ENCODE measurements around the gene UNC5CL.

UNC5CL gene

DNA sequence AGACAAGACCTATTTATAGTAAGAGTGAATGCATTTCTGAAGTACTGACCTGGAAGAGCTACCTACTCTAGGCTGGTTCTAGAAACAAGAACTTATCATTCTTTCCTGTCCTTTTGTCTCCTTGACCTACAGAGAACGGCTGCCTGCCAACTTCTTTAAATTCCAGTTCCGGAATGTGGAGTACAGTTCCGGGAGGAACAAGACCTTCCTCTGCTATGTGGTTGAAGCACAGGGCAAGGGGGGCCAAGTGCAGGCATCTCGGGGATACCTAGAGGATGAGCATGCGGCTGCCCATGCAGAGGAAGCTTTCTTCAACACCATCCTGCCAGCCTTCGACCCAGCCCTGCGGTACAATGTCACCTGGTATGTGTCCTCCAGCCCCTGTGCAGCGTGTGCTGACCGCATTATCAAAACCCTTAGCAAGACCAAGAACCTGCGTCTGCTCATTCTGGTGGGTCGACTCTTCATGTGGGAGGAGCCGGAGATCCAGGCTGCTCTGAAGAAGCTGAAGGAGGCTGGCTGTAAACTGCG lies 22.2 kb upstream of the UNC5CL start:
- DNase-seq: no peak

DNA sequence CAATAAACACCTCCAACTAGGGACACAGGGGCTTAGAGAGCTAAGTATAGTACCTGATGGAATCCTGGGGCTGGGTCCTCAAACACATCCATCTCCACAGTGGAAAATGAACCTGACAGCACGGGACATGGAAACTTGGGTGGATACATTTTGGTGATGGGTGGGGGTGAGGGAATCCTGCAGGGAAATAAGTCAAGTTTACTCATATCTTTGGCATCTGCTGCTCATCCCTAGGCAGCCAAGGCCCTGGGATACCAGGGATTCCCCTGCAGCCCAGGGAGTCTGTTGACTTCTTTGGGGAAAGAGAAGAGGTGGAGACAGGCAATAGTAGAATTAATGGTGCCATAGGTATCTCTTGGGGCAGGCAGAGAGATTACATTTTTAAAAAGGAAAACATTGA lies 20.5 kb upstream of the UNC5CL start:
- no peak for DNase-seq

DNA sequence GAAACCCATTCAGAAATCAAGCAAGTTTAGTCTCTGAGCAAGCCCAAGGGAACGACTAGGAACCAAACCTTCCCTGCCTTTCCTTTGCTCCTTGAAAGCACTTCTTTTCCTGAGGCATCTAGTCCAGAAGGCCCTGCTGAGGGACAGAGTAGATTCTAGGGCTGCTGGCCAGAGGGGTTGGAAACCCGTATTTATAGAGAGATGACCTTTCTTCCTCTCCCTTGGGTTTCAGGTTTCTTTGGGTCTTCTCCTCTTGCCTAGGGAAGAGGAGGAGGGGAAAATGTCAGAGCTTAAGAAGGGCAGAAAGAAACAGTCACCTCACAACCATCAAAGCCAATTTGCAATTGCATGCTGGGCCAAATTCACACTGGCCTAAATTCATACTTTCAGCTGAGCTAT lies 19.8 kb upstream of the UNC5CL start:
- DNase-seq: no peak

DNA sequence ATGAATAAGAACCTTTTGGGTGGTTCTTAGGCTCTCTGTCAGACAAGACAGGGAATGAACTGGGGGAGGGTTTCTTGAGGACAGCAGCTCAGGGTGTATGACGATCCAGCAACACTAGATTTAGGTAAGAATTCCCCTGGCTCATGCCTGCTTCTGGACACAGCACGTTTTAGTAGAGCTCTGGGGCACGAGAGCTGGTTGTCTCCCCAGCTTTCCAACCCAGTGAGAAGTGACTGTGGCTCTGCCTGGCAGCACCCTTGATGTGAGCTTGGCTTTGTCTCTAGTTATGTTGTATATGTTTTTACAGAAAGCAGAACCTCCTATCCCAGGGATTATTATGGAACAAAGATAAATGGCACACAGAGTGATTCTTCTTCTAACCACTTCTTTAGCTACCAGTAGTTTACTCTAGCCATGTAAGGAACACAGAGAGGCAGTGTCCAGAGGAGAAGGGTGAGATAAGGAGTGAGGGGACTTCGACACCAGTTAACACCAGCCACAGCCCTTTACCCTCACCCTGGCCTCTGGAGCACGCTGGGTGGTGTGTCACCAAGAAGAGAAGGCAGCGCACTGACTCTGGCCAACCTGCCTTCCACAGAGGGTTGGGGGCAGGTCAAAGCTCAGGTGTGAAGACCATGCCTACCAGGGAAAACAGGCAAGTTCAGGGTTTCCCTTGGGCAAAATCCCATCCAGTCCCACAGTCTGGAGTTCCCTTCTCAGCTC lies 17.9 kb upstream of the UNC5CL start:
- DNase-seq: no peak

DNA sequence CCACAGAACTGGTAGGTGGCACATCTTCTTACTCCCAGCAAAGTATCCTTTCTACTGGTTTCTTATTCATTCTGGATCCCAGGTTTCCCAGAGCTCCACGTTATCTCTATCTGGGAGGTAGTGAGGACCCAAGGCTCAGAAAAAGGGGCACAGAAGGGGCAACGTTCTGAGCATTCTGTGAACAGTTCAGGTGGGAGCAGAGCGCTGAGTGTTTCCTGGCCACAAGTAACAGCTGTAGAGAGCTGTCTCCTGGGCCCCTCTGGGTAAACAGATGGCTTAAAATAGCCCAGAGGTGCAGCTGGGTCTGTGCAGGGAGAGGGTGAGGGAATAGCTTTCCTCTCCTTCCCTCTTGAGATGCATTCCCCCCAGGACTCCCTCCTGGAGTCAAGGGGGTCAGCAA lies 16.1 kb upstream of the UNC5CL start:
- no peak for DNase-seq

DNA sequence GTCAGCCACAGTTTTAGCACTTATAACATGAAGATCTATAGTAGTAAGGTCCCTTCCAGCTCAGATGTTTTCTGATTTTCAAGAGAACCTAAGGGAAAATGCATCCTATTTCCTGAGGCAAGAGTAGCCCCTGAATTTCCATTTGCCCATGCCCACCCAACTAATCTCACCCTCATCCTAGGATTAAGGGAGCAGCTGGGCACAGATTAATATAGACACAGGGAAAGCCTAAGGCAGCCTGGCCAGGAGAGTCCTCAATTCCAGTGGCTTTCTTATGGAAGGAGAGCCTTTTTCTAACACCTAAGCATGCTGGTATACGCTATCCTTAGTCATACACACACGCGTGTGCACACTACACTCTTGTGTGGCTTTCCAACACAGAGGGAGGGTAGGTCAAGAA lies 15.5 kb upstream of the UNC5CL start:
- DNase-seq: no peak

DNA sequence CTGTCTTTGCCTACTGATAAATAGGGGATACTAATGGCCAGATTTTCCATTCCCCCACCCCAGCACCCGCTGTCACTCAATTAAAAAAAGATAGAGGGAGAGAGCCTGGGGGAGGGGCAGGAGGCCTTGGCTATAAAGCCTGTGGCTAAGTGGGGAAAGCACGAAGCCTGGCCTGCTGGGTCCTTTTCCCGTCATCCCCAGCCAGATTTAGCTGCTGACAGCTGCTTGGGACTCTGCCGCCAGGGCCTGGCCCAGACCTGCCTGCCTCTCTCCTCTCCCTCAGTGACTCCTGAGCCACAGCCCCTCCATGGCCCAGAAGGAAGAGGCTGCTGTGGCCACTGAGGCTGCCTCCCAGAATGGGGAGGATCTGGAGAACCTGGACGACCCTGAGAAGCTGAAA lies 14.0 kb upstream of the UNC5CL start, which contains the start of gene APOBEC2:
TSS of gene APOBEC2 (plus strand) at position 162 of the 400 bp plus-strand sequence. CDS start at position 308, 146 bp downstream.
- no peak for DNase-seq

DNA sequence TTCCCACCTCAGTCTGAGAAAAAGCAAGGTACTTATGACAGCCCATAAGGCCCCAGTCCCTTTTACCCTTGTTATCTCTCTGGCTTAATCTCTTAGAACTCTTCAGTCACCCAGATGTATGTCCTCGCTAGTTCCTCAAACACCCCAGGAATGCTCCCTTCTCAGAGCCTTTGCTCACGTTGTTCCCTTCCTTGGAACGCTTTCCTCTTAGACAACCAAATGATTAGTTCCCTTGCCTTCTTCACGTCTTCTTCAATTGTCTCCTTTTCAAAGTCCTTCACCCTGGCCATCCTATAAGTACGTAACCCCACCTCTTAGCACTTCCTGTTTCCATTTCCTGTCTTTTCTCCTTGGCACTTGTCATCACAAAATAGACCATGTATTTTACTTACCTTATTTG lies 12.9 kb upstream of the UNC5CL start:
- DNase-seq: peak; percentile 67

DNA sequence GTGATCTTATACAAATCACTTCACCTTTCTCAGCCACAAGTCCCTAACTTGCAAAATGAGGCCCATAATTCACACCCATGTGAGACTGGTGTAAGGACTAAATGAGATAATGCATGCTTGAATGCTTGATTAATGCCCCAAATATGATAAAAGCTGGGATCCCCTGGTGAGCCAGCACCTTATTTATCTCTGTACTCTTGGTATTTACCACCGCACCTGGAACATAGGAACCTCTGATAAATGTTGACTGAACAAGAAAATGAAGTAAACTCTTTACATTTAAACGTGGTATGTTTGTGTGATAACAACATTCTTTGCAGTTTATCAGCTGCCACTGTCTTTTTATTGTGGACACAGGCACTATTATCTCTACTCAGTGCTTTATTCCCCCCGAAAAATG lies 11.5 kb upstream of the UNC5CL start:
- no peak for DNase-seq

DNA sequence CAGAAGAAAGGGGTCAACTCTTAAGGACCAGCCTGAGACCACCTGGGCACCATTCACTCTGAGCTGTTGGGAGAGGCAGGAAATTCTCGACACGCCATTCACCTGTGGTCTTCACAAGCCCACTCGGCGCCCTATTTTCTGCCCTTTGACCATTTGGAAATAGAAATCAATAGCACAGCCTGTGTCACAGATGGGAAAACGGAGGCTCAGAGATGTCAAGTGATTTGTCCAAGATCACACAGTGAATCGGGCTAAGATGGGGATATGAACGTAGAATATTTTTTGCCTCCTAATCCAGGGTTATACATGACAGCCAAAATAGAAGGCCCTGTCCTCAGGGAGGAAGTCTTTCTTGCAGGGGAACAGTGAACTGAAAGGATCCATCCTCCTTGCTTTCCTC lies 10.9 kb upstream of the UNC5CL start:
- no peak for DNase-seq

DNA sequence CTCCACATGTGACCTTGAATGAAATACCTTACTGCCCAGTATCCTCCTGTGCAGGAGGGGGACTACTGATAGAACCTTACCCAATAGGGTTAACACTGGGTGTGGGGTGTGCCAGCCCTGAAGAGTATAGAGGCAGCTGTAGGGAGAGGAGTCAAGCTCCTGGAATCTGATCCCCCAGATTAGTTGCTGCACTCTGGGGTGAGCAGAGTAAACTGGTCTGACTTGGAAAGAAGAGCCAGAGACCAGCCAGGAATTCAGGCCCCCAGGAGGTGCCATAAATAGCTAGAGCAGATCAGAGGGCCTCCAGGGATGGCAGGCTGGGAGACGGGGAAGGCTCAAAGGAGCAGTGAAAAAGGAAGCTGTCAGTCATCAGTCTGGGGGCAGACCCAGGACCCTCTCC lies 10.5 kb upstream of the UNC5CL start:
- no peak for DNase-seq

DNA sequence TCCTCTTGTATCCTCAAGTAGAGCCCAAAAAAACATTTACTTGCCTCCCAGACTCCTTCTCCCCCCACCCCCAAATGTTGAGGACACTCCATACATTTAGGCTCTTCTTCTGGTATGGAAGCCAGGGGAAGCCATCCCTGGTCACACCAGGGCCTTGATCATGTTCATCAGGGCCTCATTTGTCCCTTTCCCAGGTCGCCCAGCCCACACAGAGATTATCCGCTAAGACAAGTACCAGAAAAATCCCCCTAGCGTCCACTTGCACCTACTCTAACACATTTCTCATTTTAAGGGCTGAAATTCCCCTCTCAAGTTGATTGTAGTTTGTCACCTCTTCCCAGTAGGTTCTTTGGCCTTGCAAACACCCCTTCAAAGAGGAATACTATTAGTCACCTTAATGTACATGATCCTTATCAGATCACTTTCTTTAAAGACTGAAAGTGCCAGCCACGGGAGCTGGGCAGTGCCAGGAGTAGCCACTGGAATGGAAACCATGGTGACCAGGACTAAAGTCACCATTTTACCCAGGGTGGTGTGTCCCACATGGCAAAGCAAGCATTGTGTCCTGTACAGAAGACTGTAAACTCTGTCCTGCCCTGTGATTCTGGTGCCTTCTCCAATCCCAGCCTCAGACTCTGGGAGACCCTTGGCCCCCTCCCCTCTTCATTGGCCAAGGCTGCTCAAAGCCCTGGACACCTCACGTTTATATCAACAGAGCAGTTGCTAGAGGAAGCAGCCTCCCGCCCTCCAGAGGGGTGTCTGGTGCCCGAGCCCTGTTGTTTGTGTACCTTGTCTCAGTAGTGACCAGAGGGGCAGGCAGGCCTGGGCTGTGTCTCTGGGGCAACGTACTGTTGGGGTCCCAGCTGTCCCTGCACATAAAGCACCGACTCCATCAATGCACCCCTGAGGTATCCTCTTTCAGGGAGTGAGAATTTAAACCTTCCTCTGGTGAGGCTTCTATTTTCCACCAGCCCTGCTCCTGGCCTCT lies 9.0 kb upstream of the UNC5CL start:
- DNase-seq: no peak

DNA sequence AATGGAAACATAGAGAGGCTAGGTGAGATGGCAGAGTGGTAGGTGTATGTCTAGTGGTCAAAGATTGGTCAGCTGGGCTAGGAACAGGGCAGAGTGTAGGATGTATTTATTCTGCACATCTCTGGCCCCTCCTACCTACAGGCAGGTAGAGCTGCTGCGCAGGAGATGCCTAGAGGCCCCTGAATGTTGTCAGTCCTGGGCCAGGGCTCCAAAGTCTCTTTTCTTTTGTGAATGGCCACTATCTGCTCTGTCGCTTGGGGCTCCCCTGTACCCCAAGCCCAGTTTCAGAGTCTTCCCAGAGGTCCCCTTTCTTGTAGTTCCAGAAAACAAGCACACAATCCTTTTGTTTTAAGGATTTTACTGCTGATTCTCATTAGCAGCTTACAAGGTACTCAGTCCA lies 8.3 kb upstream of the UNC5CL start:
- no peak for DNase-seq

DNA sequence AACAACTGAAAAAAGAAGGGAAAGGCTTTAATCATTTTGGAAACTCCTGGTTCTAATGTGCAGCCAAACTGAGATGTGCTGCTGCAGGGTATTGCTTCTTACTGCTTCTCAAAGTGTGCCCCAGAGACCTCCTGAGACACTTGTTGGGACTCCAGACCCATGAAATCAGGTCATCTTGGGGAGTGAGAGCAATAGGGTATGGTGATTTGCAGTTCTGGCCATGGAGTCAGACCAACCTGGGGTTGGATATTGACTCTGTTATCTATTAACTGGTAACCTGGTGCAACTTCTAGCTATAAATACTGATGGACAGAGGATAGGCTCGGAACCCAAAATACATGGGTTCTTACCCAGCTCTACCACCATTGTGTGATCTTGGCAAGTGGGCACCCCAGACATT lies 7.1 kb upstream of the UNC5CL start:
- DNase-seq: no peak

DNA sequence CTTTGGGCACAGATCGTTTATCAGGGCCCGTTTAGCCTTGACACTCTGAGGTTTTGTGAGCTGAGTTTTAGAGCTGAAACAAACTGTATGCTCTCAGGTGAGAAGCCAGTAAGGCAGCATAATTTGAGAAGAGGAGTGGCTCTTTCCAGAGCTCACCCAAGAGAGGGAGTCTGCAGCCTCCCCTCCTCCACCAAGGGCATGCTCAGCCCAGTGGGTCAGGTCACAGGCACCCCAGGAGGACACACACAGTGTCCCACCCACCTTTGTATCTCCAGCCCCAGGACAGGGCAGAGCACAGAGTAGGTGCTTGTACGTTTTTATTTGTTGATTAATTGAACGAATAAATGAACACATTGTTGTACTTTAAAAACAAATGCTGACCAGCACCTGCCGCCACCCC lies 6.6 kb upstream of the UNC5CL start:
- no peak for DNase-seq

DNA sequence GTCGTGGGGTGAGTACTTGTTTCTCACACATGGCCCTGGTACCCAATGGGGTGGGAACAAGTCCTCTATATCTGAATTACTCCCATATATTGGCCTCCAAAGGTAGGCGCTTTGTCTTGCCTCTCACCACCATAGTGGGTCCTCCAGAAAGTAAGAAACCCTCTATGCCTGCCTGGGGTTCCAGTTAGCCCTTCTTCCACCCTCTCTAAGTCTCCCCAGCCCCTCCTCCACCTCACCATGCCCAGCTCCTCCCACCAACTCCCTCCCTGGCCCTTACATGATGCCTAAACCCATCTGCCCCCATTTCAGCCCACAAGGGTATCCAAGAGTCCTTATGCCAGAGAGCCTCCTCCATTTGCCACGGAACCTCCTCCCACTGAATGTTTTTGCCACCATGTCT lies 4.1 kb upstream of the UNC5CL start:
- no peak for DNase-seq

DNA sequence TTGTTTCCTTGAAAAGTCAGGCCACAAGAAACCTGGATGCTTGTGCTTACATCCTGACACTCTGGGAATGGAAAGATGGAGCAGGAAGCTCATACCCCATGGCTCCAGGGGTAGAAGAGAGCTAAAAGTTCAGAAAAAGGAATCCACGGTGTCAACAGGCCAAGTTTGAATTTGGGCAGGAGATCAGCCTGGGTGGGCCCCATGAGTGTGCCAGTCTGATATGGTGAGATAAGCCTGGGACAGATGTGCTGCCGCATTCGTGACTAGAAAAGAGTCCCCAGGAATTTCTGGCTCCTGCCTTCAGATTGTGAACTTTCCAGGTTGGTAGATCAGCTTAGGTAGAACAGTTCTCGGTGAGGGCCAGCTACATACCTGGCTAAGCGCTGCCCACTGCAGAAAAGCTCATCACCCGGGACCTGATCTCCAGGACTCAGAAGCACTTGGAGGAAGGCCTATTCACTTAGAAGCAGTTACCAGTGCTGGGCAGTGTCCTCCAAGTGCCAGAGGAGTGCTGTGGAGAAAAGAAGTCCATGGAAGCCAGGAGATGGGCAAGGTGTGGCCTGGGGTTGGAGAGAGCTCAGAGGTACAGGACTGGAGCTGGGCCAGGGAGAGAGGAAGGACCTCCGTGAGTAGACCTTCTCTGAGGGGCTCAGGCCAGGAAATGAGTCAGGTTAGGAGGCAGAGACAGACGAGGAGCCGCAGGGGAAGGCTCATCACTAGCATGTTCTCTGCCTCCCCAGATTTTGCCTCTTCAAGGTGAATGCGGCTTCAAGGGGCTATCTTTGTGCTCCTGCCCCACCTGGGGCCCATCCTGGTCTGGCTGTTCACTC lies 3.4 kb upstream of the UNC5CL start, which contains the start of gene TSPO2:
TSS of gene TSPO2 (plus strand) at position 242 of the 830 bp plus-strand sequence. CDS start at position 761, 519 bp downstream.
- no peak for DNase-seq

DNA sequence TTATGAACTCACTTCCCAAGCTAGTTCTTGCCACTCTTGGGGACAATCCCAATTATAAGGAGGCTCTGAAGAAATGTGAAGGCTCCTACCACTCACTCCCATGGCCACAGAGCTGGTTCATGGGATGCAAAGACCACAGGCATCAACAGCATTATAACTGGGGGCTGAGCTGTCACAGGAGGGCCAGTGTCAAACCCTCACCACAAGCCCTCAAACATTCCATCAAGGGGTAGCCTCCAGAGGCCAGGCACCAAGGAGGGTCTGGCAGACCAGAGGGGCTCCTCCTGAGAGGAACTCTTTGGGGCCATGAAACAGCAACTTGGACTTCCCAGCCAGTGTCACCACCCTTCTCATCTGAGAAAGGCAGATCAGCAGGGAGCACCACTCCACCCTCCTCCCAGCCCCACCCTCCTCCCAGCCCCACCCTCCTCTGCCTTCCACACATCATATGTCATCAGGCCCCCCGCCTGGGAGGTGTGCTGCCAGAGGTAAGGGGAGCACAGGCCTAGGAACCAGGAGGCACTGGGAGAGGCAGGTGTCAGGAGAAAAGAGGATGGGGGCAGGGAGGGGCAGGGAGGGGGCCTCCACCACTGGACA lies 2.0 kb upstream of the UNC5CL start:
- DNase-seq: no peak

DNA sequence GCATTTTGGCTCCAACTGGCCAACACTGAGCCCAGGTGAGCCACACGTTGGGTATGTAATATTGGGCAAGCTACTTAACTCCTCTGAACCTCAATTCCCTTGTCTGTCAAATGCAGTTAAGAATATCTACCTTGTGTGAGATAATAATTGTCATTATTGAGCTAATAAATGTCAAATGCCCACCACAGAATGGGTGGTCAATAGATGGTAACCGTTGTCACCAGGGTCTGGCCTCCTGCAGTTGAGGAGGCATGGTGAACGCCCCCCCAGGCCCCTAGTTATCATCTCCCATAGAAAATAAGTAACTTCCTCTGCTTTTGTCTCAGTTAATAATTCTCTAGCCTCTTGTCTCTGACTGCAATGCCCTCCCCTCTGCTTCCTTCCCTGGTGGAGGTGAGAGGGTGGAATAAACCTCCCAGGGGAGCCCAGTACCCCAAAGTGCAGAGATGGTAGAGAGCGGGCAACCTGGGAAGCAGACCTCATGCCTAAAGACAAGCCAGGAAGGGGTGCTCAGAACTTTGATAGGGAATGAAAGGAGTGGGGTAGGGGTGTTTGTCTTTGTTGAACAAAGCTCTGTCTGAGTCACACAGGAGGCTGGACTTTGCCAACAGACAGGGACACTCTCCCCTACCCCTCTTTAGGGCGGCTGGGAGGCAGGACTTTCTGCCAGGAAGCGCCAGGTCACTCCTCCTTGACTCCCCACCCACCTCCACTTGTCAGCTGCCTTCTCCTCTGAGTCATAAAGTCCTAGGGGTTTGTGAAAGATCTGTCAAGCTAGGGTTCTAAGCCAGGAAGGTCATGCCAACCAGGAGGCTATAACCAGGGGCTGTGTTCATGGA lies 1.3 kb upstream of the UNC5CL start:
- no peak for DNase-seq

DNA sequence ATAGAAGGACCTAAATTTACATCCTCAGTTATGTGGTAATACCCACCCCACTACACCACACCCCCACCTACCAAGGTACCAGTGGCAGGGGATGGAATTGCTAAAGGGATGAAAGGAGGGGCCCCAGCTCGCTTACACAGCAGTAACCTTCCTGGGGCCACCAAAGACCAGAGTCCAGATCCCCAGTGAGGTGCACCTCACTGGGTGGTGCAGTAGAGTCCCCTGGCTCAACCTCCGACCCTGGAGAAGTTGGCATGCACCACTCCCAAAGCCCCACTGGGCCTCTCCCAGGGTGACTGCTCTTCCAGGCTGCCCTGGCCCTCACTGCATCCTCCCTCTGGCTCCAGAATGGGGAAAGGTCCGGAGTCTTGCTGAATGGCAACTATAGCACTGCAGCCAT lies 816 bp downstream of the UNC5CL start:
- DNase-seq: no peak

DNA sequence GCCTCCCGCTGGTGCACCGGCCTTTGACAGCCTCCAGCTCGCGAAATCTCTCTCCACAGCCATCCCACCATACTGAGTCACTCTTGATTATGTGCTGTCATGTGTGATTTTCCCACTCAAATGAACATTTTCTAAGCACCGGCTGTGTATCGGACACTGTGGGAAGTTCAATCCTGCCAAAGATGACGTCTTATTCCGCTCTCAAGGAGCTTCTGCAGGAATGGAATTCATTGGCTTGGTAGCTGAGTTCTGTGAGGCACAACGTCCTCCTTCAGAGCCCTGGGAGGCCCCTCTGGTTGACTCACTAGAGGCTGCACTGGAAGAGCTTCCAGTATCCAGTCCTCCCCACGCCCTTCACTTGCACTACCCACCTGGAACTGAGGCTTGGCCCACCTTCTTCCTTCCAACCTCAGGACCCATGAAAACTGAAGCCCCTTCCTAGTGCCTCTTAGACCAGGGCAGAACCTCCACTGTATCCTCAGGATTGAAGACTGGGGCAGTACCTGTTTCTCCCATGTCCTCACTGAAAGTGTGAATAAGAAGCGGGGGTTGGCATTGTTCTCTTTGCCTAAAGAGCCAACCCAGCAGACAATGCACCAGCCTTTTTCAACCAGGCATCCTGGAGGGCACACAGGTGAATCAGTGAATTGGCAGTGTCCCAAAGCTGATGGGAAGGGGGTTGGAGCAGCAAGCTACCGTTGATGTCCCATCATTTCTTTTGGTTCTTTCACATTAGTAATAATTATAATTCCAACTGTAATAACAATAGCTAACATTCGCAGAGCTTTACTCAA lies 1.7 kb downstream of the UNC5CL start:
- no peak for DNase-seq

Data from NCI-H748 treated with DMSO at 0.1 percent for 48 hours (cell line).